Sigmoid colon (tissue), 3 donors: Measurements from ENCODE around the gene GNB5.

Experiments used
- CTCF ChIP-seq, 4 experiments: fragments of 450-650 bp in 3 of 4; fragments of 200-600 bp in 1 of 4; IDR thresholded peaks; one replicate each; pipeline ENCODE4 v1.5.1; 2016 to 2019; ENCODE audit warnings: antibody characterized with exemption in 4 of 4, mild to moderate bottlenecking in 3 of 4, moderate library complexity in 2 of 4
- POLR2A ChIP-seq, 2 donors: fragments of 450-650 bp; IDR thresholded peaks; one replicate each; pipeline ENCODE4 v1.6.1; 2016; ENCODE audit warnings: antibody characterized with exemption in 2 of 2, mild to moderate bottlenecking in 2 of 2, moderate library complexity in 2 of 2

DNA sequence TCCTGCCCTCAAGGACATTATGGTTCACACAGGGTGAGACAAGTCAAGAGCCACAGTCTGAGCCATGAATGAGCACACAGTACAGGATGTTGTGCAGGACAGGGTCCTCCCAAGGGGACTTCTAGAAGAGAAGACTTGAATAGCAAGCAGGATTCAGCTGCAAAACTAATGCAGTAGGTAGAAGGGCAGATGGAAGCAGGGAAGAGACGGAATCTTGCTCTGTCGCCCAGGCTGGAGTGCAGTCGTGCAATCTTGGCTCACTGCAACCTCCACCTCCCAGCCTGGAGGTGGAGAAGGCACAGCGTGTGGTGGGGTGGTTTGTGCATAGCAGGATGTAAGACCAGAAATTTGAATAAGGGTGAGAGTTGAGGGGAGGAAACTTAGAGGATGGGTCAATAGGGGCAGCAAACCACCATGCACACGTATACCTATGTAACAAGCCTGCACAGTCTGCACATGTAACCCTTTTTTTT, 86.6 kb downstream of the GNB5 start:
- TF ChIP-seq POLR2A (IDR thresholded peaks at IDR 0.05) (no peak), CTCF (IDR thresholded peaks at IDR 0.05) (no peak)
